ENCODE data around the gene PROX2.

Gene PROX2

GRCh38 chr14:74896400-74896799, 20.5 kb upstream of the PROX2 start:
- Histone ChIP-seq H3K4me3 (ENCODE audit: low read depth, low read length) (no peak overlapping the region), H3K27ac (ENCODE audit: low read depth, low read length) (no peak overlapping the region), H3K36me3 (ENCODE audit: insufficient read depth, low read length) (peaks cover 82% of the 10 kb centered on the region)

GRCh38 chr14:74893614-74894091, 17.7 kb upstream of the PROX2 start:
- Histone ChIP-seq H3K4me1 (ENCODE audit: control insufficient read depth, insufficient read depth, low read length, unreplicated experiment) (peaks cover 20% of the 10 kb centered on the region), H3K79me2 (ENCODE audit: control insufficient read depth, insufficient read depth, low read length, unreplicated experiment) (peaks cover 24% of the 10 kb centered on the region), H3K27me3 (ENCODE audit: insufficient read depth, low read length) (no peaks in the 10 kb centered on the region), H3K27ac (ENCODE audit: low read depth, low read length) (no peak overlapping the region), H3K36me3 (ENCODE audit: insufficient read depth, low read length) (peaks cover 63% of the 10 kb centered on the region), H3K4me3 (ENCODE audit: low read depth, low read length) (no peak overlapping the region), H2AFZ (ENCODE audit: low read length, unreplicated experiment) (no peak overlapping the region)

More at GRCh38 chr14:74896400-74896799, 20.5 kb upstream of the PROX2 start:
- no peaks in the 10 kb centered on the region for H3K27me3 ChIP-seq (ENCODE audit: insufficient read depth, low read length)
- H3K79me2 ChIP-seq (ENCODE audit: control insufficient read depth, insufficient read depth, low read length, unreplicated experiment), result peaks cover 18% of the 10 kb centered on the region
- no peak overlapping the region for H2AFZ ChIP-seq (ENCODE audit: low read length, unreplicated experiment)
- peaks cover 11% of the 10 kb centered on the region for H3K4me1 ChIP-seq (ENCODE audit: control insufficient read depth, insufficient read depth, low read length, unreplicated experiment)

- Histone ChIP-seq H3K4me3 (ENCODE audit: low read depth, low read length) (no peak overlapping the region), H3K4me1 (ENCODE audit: control insufficient read depth, insufficient read depth, low read length, unreplicated experiment) (peaks cover 28% of the 10 kb centered on the region), H2AFZ (ENCODE audit: low read length, unreplicated experiment) (no peak overlapping the region), H3K79me2 (ENCODE audit: control insufficient read depth, insufficient read depth, low read length, unreplicated experiment) (peaks cover 33% of the 10 kb centered on the region), H3K27ac (ENCODE audit: low read depth, low read length) (no peak overlapping the region), H3K36me3 (ENCODE audit: insufficient read depth, low read length) (peaks cover 54% of the 10 kb centered on the region), H3K27me3 (ENCODE audit: insufficient read depth, low read length) (no peaks in the 10 kb centered on the region)
These were observed 16.8 kb upstream of the PROX2 start for GRCh38 chr14:74892745-74893144.

GRCh38 chr14:74891870-74892269, 15.9 kb upstream of the PROX2 start:
- H3K36me3 ChIP-seq (ENCODE audit: insufficient read depth, low read length), result peaks cover 53% of the 10 kb centered on the region
- H3K4me1 ChIP-seq (ENCODE audit: control insufficient read depth, insufficient read depth, low read length, unreplicated experiment), result peaks cover 28% of the 10 kb centered on the region
- peak overlapping the region; percentile 65 for H3K27ac ChIP-seq (ENCODE audit: low read depth, low read length)
- no peak overlapping the region for H3K4me3 ChIP-seq (ENCODE audit: low read depth, low read length)
- peaks cover 40% of the 10 kb centered on the region for H3K79me2 ChIP-seq (ENCODE audit: control insufficient read depth, insufficient read depth, low read length, unreplicated experiment)
- no peak overlapping the region for H2AFZ ChIP-seq (ENCODE audit: low read length, unreplicated experiment)
- no peaks in the 10 kb centered on the region for H3K27me3 ChIP-seq (ENCODE audit: insufficient read depth, low read length)

GRCh38 chr14:74890262-74890661, 14.3 kb upstream of the PROX2 start:
- H3K4me1 ChIP-seq (ENCODE audit: control insufficient read depth, insufficient read depth, low read length, unreplicated experiment), result peaks cover 42% of the 10 kb centered on the region
- peaks cover 39% of the 10 kb centered on the region for H3K36me3 ChIP-seq (ENCODE audit: insufficient read depth, low read length)
- H3K79me2 ChIP-seq (ENCODE audit: control insufficient read depth, insufficient read depth, low read length, unreplicated experiment), result peaks cover 54% of the 10 kb centered on the region
- no peaks in the 10 kb centered on the region for H3K27me3 ChIP-seq (ENCODE audit: insufficient read depth, low read length)
- no peak overlapping the region for H2AFZ ChIP-seq (ENCODE audit: low read length, unreplicated experiment)
- no peak overlapping the region for H3K27ac ChIP-seq (ENCODE audit: low read depth, low read length)
- no peak overlapping the region for H3K4me3 ChIP-seq (ENCODE audit: low read depth, low read length)

- Histone ChIP-seq H3K36me3 (ENCODE audit: insufficient read depth, low read length) (peaks cover 30% of the 10 kb centered on the region), H3K4me3 (ENCODE audit: low read depth, low read length) (no peak overlapping the region), H3K79me2 (ENCODE audit: control insufficient read depth, insufficient read depth, low read length, unreplicated experiment) (peaks cover 68% of the 10 kb centered on the region), H3K27ac (ENCODE audit: low read depth, low read length) (no peak overlapping the region), H3K27me3 (ENCODE audit: insufficient read depth, low read length) (no peaks in the 10 kb centered on the region), H2AFZ (ENCODE audit: low read length, unreplicated experiment) (no peak overlapping the region), H3K4me1 (ENCODE audit: control insufficient read depth, insufficient read depth, low read length, unreplicated experiment) (peaks cover 60% of the 10 kb centered on the region)
These were observed 12.5 kb upstream of the PROX2 start for GRCh38 chr14:74888164-74889158.

GRCh38 chr14:74886001-74886400, 10.1 kb upstream of the PROX2 start:
- peaks cover 49% of the 10 kb centered on the region for H3K4me1 ChIP-seq (ENCODE audit: control insufficient read depth, insufficient read depth, low read length, unreplicated experiment)
- H3K27ac ChIP-seq (ENCODE audit: low read depth, low read length), result peak overlapping the region; percentile 75
- H3K79me2 ChIP-seq (ENCODE audit: control insufficient read depth, insufficient read depth, low read length, unreplicated experiment), result peaks cover 72% of the 10 kb centered on the region
- H3K27me3 ChIP-seq (ENCODE audit: insufficient read depth, low read length), result no peaks in the 10 kb centered on the region
- H3K36me3 ChIP-seq (ENCODE audit: insufficient read depth, low read length), result peaks cover 12% of the 10 kb centered on the region
- H2AFZ ChIP-seq (ENCODE audit: low read length, unreplicated experiment), result no peak overlapping the region
- 0 out of 2 replicates have a peak overlapping the region, but pooled peaks have one; percentile 13 for H3K4me3 ChIP-seq (ENCODE audit: low read depth, low read length)

- H2AFZ ChIP-seq (ENCODE audit: low read length, unreplicated experiment), result peak overlapping the region; percentile 74
- peak overlapping the region; percentile 96 for H3K4me3 ChIP-seq (ENCODE audit: low read depth, low read length)
- H3K36me3 ChIP-seq (ENCODE audit: insufficient read depth, low read length), result peaks cover 8% of the 10 kb centered on the region; the same call in 1 of the 2 replicates
- H3K27ac ChIP-seq (ENCODE audit: low read depth, low read length), result peak overlapping the region; percentile 92
- no peaks in the 10 kb centered on the region for H3K27me3 ChIP-seq (ENCODE audit: insufficient read depth, low read length)
- peaks cover 55% of the 10 kb centered on the region for H3K79me2 ChIP-seq (ENCODE audit: control insufficient read depth, insufficient read depth, low read length, unreplicated experiment)
- peaks cover 35% of the 10 kb centered on the region for H3K4me1 ChIP-seq (ENCODE audit: control insufficient read depth, insufficient read depth, low read length, unreplicated experiment)
These were observed 6.4 kb upstream of the PROX2 start for GRCh38 chr14:74882103-74882920.

GRCh38 chr14:74881431-74882102, 5.6 kb upstream of the PROX2 start, which contains the start of gene DLST:
Gene DLST (plus strand): TSS chr14:74881916. CDS start chr14:74881954, 38 bp downstream.
- H3K79me2 ChIP-seq (ENCODE audit: control insufficient read depth, insufficient read depth, low read length, unreplicated experiment), result peaks cover 47% of the 10 kb centered on the region
- H3K36me3 ChIP-seq (ENCODE audit: insufficient read depth, low read length), result peaks cover 8% of the 10 kb centered on the region; the same call in 1 of the 2 replicates
- H3K4me1 ChIP-seq (ENCODE audit: control insufficient read depth, insufficient read depth, low read length, unreplicated experiment), result peaks cover 35% of the 10 kb centered on the region
- peak within 1 kb of the TSS; percentile 94 for H2AFZ ChIP-seq (ENCODE audit: low read length, unreplicated experiment)
- H3K27me3 ChIP-seq (ENCODE audit: insufficient read depth, low read length), result no peaks in the 10 kb centered on the region
- H3K27ac ChIP-seq (ENCODE audit: low read depth, low read length), result peak within 1 kb of the TSS; percentile 92
- peak within 1 kb of the TSS; percentile 96 for H3K4me3 ChIP-seq (ENCODE audit: low read depth, low read length)
